Keratinocyte (primary cell): ENCODE measurements around the gene SHPK.

ENCODE experiments used
- EZH2 ChIP-seq: IDR thresholded peaks from one replicate; pipeline ENCODE4 v1.6.1; 2012; ENCODE audit warnings: inconsistent platforms, mild to moderate bottlenecking, low read length, moderate library complexity
- TF ChIP-seq, protein P1 (sequence below), 3 experiments: IDR thresholded peaks in 1 of 3; conservative IDR thresholded peaks in 1 of 3; optimal IDR thresholded peaks in 1 of 3; 2 replicates in 2 of 3; 3 replicates in 1 of 3; pipeline versions ENCODE3 to v1.5.1; 2011; ENCODE audit warnings: low read length in 3 of 3, mild to moderate bottlenecking in 3 of 3, moderate library complexity in 2 of 3, control low read depth in 1 of 3, inconsistent platforms in 1 of 3; ENCODE audit not compliant: insufficient read depth in 2 of 3; ENCODE audit errors: extremely low read depth in 1 of 3

DNA sequence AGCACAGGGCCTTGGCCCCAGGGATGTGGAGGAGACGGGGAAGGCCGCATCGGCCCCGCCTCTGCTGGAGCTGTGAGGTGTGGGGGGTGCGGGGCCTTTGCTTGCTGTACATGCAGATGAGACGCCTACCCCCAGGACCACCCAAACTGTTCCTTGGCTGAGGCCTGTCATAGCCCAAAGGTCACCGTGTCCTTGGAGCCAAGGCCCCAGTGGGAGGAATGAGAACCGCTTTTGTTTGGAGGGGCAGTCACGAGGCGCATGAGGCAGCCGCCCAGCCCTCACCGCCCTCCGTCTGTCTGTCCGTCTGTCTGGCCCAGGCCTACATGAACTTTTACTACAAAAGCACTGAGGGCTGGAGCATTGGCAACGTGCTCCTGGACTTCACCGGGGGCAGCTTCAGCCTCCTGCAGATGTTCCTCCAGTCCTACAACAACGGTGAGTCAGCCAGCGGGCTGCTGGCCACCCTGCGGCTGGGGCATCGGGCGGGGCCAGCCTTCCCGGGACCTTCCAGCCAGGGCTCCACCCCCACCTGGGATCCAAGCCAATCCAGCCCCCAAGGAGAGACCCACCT lies 23.6 kb upstream of the SHPK start:
- TF ChIP-seq, protein P1, sequence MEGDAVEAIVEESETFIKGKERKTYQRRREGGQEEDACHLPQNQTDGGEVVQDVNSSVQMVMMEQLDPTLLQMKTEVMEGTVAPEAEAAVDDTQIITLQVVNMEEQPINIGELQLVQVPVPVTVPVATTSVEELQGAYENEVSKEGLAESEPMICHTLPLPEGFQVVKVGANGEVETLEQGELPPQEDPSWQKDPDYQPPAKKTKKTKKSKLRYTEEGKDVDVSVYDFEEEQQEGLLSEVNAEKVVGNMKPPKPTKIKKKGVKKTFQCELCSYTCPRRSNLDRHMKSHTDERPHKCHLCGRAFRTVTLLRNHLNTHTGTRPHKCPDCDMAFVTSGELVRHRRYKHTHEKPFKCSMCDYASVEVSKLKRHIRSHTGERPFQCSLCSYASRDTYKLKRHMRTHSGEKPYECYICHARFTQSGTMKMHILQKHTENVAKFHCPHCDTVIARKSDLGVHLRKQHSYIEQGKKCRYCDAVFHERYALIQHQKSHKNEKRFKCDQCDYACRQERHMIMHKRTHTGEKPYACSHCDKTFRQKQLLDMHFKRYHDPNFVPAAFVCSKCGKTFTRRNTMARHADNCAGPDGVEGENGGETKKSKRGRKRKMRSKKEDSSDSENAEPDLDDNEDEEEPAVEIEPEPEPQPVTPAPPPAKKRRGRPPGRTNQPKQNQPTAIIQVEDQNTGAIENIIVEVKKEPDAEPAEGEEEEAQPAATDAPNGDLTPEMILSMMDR (optimal IDR thresholded peaks at IDR 0.05 in 1 of 3, IDR thresholded peaks at IDR 0.05 in 1 of 3, conservative IDR thresholded peaks at IDR 0.05 in 1 of 3; ENCODE audit: extremely low read depth in 1 of 3, insufficient read depth in 2 of 3, low read length in 3 of 3): peak in 2 of 3 experiments; percentile 7 to 15
- TF ChIP-seq EZH2: no peak
